WTC11 (cell line): ENCODE results near the gene XIAP.

Source experiments
- CREB1 ChIP-seq: sonication (generic); formaldehyde crosslinking; IDR thresholded peaks from 2 replicates; pipeline ENCODE4 v1.8.0; 2023; ENCODE audit warnings: mild to moderate bottlenecking, missing genetic modification reagents
- PRRX2 ChIP-seq: fragments of 250-450 bp; sonication (Bioruptor Pico); IDR thresholded peaks from 2 replicates; pipeline ENCODE4 v1.8.0; 2021; ENCODE audit warnings: mild to moderate bottlenecking
- TEAD4 ChIP-seq: sonication (generic); formaldehyde crosslinking; IDR thresholded peaks from 2 replicates; pipeline ENCODE4 v1.8.0; 2022; ENCODE audit warnings: mild to moderate bottlenecking, missing genetic modification reagents

DNA sequence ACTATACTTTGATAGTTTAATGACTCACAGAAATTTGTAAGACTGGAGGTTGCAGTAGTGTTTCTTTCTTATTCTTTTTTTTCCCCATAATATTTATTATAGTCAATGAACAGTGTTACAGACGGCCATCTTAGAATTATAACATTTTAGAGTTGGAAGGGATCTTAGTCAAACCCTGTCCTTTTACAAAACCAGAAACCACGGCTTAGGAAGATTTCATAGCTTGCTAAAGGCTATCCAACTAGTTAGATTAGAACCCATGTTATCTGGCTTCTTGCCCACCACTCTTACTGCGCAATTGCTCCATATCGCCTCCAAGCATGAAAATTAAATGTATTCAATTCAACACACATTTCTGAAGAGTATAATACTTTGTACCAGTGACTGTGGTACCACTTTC lies 1.1 kb downstream of the XIAP start:
- TF ChIP-seq CREB1 (CRISPR knock-in tag) (no peak), TEAD4 (CRISPR knock-in tag) (no peak), PRRX2 (CRISPR knock-in tag) (no peak)
